ENCODE results near the gene VWA1. TPM values are rescaled to one million over a fixed set of nuclear protein-coding genes. Genes with fewer than 3 reads are reported as not detected.
"Not testable (repeated sequence)": the region's sequence is repeated elsewhere in the genome, so short reads cannot be mapped to it uniquely, and the experiment has no call there.

VWA1 gene
- total RNA-seq, 4 donors from 2014 or later: 59.8 to 137 (median 96.4) TPM

DNA sequence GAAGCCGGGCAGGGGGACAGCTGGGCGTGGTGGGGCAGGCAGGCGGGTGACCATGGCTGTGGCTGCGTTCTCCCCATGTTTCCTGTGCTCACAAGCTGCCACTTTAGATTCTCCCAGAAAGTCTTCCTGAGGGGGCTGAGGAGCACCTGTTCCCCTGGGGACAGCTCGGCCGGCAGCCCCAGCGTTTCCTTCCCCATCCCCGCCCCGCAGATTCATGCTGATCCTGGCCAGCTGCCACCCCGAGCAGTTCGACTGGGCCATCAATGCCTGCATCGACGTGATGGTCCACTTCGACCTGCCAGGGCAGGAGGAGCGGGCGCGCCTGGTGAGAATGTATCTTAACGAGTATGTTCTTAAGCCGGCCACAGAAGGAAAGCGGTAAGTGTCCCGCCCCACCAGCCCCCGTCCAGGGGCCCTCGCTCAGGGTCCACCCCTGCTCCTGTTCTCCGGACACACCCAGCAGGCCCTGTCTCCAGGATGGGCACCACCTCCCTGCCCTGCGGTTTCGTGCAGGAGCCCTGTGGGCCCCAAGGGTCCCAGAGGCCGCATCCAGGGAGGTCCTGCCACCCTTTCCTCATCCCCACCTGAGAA lies 25.1 kb downstream of the VWA1 start:
- WGBS, 2 donors (ENCODE audit: low coverage in 1 of 2): 73 to 92% methylated on average over 6 to 11 of the region's 27 CpGs
- H3K4me3 ChIP-seq: no peak overlapping the region
- TF ChIP-seq EP300 (IDR thresholded peaks at IDR 0.05) (no peak), CTCF (IDR thresholded peaks at IDR 0.05) (no peak), POLR2AphosphoS5 (IDR thresholded peaks at IDR 0.05) (no peak), POLR2A (IDR thresholded peaks at IDR 0.05) (no peak)
- no peak for ATAC-seq
- no peaks in the 10 kb centered on the region for H3K27me3 ChIP-seq
- no peak overlapping the region for H3K27ac ChIP-seq
- no peaks in the 10 kb centered on the region for H3K9me3 ChIP-seq
- H3K36me3 ChIP-seq: no peaks in the 10 kb centered on the region
- no peaks in the 10 kb centered on the region for H3K4me1 ChIP-seq

GRCh38 chr1:1461721-1462317 lies 26.3 kb downstream of the VWA1 start:
- Histone ChIP-seq H3K9me3 (no peaks in the 10 kb centered on the region), H3K27me3 (no peaks in the 10 kb centered on the region), H3K27ac (peak overlapping the region in 1 of 4 donors; percentile 32), H3K36me3 (no peaks in the 10 kb centered on the region), H3K4me1 (no peaks in the 10 kb centered on the region), H3K4me3 (no peak overlapping the region)
- WGBS, 2 donors (ENCODE audit: low coverage in 1 of 2): 73% methylated on average over 5 of the region's 18 CpGs; no CpG with 5 or more reads in 1 of the 2 donors
- TF ChIP-seq POLR2A (IDR thresholded peaks at IDR 0.05) (no peak), POLR2AphosphoS5 (IDR thresholded peaks at IDR 0.05) (no peak), EP300 (IDR thresholded peaks at IDR 0.05) (no peak), CTCF (IDR thresholded peaks at IDR 0.05) (no peak)
- ATAC-seq: no peak

- Histone ChIP-seq H3K9me3 (no peaks in the 10 kb centered on the region), H3K4me1 (no peaks in the 10 kb centered on the region), H3K4me3 (no peak overlapping the region), H3K27ac (peak overlapping the region in 1 of 4 donors; percentile 32), H3K36me3 (no peaks in the 10 kb centered on the region), H3K27me3 (no peaks in the 10 kb centered on the region)
- 100% methylated on average over 1 of the region's 26 CpGs; no CpG with 5 or more reads in 1 of the 2 donors for WGBS, 2 donors (ENCODE audit: low coverage in 1 of 2)
- peak; percentile 60 for ATAC-seq
- TF ChIP-seq POLR2A (IDR thresholded peaks at IDR 0.05) (no peak), CTCF (IDR thresholded peaks at IDR 0.05) (no peak), POLR2AphosphoS5 (IDR thresholded peaks at IDR 0.05) (no peak), EP300 (IDR thresholded peaks at IDR 0.05) (no peak)
Observed at GRCh38 chr1:1462318-1462966, 27.0 kb downstream of the VWA1 start.

DNA sequence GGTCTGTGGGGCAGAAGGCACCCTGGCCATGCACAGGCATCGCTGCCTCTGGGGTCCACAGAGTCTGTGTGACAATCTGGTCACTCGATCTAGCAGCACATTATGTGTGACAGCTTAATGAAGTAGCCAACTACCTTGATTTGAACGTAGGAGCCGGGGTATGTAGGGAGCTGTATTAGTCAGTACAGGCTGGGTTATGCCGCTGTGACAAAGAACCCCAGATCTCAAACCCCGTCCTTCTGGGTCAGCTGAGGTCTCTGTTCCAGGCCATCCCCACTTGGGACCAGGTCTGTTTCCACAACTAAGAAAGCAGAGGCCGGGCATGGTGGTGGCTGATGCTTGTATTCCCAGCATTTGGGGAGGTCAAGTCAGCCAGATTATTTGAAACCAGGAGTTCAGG lies 27.8 kb downstream of the VWA1 start:
- no peaks in the 10 kb centered on the region for H3K36me3 ChIP-seq
- 68 to 100% methylated on average over 1 to 4 of the region's 7 CpGs for WGBS, 2 donors (ENCODE audit: low coverage in 1 of 2)
- H3K9me3 ChIP-seq: no peaks in the 10 kb centered on the region
- H3K27ac ChIP-seq: no peak overlapping the region
- no peaks in the 10 kb centered on the region for H3K4me1 ChIP-seq
- no peak for ATAC-seq
- H3K27me3 ChIP-seq: no peaks in the 10 kb centered on the region
- TF ChIP-seq POLR2AphosphoS5 (IDR thresholded peaks at IDR 0.05) (no peak), EP300 (IDR thresholded peaks at IDR 0.05) (no peak), CTCF (IDR thresholded peaks at IDR 0.05) (no peak), POLR2A (IDR thresholded peaks at IDR 0.05) (no peak)
- no peak overlapping the region for H3K4me3 ChIP-seq

GRCh38 chr1:1468196-1468985 lies 32.9 kb downstream of the VWA1 start:
- H3K4me3 ChIP-seq, H3K27me3 ChIP-seq, H3K36me3 ChIP-seq, H3K9me3 ChIP-seq, ATAC-seq, H3K27ac ChIP-seq: not testable (repeated sequence)
- H3K4me1 ChIP-seq: peaks cover 0 to 20% (median 12%) of the 10 kb centered on the region in 3 donors
- WGBS, 2 donors (ENCODE audit: low coverage in 1 of 2): 90% methylated on average over 2 of the region's 44 CpGs; no CpG with 5 or more reads in 1 of the 2 donors
